ENCODE measurements around the gene DPYSL5.
"Not testable (repeated sequence)": the region's sequence is repeated elsewhere in the genome, so short reads cannot be mapped to it uniquely, and the experiment has no call there.

Gene DPYSL5

GRCh38 chr2:26847655-26848335 is at the start of gene DPYSL5:
TSS of gene DPYSL5 (plus strand) at chr2:26848132. CDS start at chr2:26898500, 50,368 bp downstream.
- peak; percentile 88 for DNase-seq

GRCh38 chr2:26801328-26801727 is 46.6 kb upstream of the DPYSL5 start:
- DNase-seq = no peak

GRCh38 chr2:26801796-26802195 is 46.1 kb upstream of the DPYSL5 start:
- no peak for DNase-seq

- no peak for DNase-seq
Measured at GRCh38 chr2:26805241-26805676, 42.7 kb upstream of the DPYSL5 start.

GRCh38 chr2:26807788-26808460 is 40.0 kb upstream of the DPYSL5 start:
- no peak for DNase-seq

GRCh38 chr2:26809211-26809610 is 38.7 kb upstream of the DPYSL5 start:
- no peak for DNase-seq

GRCh38 chr2:26809876-26810577 is 37.9 kb upstream of the DPYSL5 start:
- no peak for DNase-seq

GRCh38 chr2:26811261-26811660 is 36.7 kb upstream of the DPYSL5 start:
- no peak for DNase-seq

GRCh38 chr2:26811791-26812694 is 35.9 kb upstream of the DPYSL5 start:
- no peak for DNase-seq

GRCh38 chr2:26812731-26813130 is 35.2 kb upstream of the DPYSL5 start:
- DNase-seq = no peak

GRCh38 chr2:26814072-26814765 is 33.7 kb upstream of the DPYSL5 start:
- DNase-seq = not testable (repeated sequence)

GRCh38 chr2:26816893-26817292 is 31.0 kb upstream of the DPYSL5 start:
- no peak for DNase-seq

- no peak for DNase-seq
Measured at GRCh38 chr2:26818255-26818654, 29.7 kb upstream of the DPYSL5 start.

GRCh38 chr2:26818972-26819371 is 29.0 kb upstream of the DPYSL5 start:
- no peak for DNase-seq

- DNase-seq = no peak
Measured at GRCh38 chr2:26820932-26821331, 27.0 kb upstream of the DPYSL5 start.

GRCh38 chr2:26822877-26823276 is 25.1 kb upstream of the DPYSL5 start:
- DNase-seq = no peak

GRCh38 chr2:26838121-26838906 is 9.6 kb upstream of the DPYSL5 start:
- DNase-seq = no peak

GRCh38 chr2:26840937-26841610 is 6.9 kb upstream of the DPYSL5 start:
- DNase-seq = peak; percentile 1

GRCh38 chr2:26843041-26843440 is 4.9 kb upstream of the DPYSL5 start:
- DNase-seq = no peak

GRCh38 chr2:26845021-26845420 is 2.9 kb upstream of the DPYSL5 start:
- no peak for DNase-seq
